NCI-H226 (cell line): ENCODE results near the gene NONO.
"Not testable (repeated sequence)": the region's sequence is repeated elsewhere in the genome, so short reads cannot be mapped to it uniquely, and the experiment has no call there.

Source experiments
- DNase-seq: peaks from one replicate; pipeline ENCODE4 v3.0.0-alpha.2; 2015

The NONO gene, protein sequence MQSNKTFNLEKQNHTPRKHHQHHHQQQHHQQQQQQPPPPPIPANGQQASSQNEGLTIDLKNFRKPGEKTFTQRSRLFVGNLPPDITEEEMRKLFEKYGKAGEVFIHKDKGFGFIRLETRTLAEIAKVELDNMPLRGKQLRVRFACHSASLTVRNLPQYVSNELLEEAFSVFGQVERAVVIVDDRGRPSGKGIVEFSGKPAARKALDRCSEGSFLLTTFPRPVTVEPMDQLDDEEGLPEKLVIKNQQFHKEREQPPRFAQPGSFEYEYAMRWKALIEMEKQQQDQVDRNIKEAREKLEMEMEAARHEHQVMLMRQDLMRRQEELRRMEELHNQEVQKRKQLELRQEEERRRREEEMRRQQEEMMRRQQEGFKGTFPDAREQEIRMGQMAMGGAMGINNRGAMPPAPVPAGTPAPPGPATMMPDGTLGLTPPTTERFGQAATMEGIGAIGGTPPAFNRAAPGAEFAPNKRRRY

DNA sequence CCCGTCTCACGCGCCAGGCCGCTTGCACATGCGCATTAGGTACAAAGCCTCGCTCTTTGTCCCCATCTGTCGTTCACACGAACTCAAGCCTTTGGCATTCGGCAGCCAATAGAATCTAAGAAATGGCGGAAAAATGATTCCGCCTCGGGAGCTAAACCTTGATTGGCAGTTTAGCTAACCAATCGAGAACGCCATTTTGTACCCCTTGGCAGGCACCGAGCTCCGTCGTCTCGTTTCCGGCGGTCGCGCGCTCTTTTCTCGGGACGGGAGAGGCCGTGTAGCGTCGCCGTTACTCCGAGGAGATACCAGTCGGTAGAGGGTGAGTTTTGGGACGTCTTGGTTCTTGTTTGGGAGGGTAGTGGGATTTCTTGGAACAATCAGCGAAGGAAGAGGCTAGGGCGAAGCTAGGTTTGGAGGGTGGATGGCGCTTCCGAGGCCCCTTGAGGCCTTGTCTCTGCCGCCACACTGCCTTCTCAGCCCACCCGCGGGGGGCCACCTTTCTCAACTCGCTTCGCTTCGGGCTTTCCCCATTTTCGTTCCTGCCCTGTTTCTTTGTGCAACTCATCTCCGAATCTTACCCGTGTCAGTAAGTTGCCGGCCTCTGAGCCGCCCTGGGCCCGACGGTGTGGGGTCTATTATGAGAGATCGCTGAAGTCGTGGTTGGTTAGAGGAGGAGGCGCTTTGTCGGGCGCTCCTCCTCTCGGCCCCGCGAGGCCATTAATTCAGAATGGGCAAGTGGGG lies at the start of gene NONO:
Gene NONO (plus strand): TSS at position 233 of the 741 bp plus-strand sequence. CDS start 7,003 bp downstream, outside the sequence.
- peak; percentile 97 for DNase-seq

DNA sequence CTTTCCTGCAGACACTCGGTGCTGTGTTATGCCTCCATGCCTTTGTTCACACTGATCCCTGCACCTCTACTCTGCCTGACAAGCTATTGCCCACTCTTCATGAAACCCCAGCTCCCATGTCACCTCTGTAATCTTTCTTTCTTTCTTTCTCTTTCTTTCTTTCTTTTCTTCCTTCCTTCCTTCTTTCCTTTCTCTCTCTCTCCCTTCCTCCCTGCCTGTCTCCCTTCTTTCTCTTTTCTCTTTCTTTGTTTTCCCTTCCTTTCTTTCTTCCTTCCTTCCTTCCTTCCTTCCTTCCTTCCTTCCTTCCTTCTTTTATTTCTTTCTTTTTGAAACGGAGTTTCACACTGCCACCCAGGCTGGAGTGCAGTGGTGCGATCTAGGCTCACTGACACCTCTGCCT lies 48.0 kb upstream of the NONO start:
- DNase-seq: no peak

DNA sequence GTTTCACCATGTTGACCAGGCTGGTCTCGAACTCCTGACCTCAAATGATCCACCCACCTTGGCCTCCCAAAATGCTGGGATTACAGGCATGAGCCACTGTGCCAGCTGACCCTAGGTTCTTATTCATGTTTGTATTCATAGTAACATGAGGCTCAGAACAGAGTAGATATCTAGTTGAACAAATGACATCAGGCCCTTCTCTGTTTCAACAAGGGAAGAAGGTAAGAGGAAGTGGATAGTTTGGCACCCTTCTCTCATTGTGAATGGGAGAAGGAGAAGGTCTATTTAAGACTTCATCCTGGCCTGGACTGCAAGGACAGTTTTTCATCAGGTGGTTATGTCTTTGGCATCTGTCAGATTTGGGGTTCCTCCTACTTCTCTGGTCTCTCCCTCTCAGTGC lies 46.6 kb upstream of the NONO start:
- DNase-seq: no peak

DNA sequence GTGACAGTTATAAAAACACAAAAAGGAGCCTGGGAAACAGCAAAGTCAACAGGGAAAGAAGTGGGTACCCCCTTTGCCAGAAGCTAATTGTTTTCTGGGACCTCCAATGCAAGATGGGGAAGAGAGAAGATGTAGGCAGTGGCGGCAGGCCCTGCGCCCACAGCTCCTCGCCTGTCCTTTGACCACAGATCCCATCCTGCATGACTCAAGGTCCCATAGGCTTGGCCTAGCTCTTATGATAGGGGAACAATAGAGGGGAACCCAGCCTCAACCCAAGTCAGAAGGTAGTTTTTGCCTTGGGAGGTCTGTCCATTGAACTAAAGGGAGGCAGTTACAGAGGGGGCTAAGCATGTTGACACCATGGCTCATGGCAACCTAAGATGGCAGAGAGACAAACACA lies 43.7 kb upstream of the NONO start:
- DNase-seq: no peak

DNA sequence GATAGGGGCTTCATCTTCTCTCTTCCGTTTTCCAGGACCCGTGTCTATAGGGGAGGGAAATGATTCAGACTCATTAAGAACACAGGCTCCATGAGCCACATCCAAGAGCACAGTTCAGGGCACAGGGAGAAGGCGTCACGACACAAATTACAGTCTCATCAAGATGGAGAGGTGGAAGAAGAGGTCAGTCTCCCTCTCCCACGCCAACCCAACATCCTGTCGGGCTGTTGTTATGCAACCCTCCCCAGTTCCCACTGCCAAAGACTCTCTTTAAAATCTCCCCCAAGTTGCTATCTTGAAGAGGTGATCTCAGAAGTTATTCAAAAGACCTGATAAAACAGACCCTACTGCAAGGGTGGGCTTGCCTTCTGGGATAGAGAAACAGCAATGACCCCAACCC lies 42.1 kb upstream of the NONO start:
- no peak for DNase-seq

DNA sequence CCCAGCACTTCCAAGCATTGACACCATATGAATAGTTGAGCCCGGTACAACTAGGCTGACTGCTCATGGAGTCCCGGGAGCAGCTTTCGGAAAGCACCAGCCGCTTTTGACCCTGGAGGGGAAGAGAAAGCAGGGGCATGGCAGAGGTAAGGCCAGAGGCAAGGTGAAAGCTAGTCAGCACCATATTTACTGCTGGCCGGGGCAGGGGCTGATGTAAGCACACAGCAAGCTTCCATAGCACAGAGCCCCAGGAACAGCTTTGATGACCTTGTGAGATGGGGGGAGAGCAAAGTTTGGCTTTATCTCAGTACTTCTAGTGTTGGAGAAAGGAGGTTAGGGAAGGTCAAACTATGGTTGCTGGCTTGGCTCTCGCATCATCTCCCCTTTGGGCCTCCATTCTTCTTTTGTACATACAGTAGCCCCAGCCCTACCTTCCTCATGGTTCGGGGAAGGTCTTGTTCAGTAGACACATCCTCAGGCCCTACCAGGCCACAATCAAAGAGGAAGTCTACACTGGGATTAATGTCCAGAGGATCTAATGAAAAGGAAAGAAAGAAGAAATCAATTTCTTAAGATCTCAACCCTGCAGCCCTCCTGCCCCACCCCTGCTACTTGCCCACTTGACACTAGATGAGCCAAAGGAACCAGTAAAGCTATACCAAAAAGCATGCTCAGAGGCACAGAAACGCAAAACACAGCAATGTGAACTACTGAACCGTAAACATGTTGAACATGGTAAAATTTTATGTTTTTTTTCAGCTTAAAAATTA lies 38.9 kb upstream of the NONO start:
- no peak for DNase-seq

DNA sequence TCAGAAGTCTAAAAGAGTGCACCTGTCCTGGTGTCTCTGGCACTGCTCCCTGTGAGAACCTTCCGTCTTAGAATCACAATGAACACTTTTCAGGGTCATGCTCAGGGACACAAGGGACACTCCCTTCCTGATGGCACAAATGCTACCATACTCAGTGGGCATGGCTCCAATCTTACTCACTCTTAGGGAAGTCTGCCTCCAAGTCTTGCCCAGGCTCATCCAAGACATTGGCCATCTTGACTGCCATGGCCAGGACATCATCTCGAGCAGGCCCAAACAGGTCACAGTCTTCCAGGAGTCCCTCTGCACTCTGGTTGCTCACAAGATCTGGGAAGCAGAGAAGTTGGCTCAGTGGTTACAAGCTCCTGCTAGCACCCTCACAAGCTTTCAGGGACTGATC lies 38.3 kb upstream of the NONO start:
- no peak for DNase-seq

DNA sequence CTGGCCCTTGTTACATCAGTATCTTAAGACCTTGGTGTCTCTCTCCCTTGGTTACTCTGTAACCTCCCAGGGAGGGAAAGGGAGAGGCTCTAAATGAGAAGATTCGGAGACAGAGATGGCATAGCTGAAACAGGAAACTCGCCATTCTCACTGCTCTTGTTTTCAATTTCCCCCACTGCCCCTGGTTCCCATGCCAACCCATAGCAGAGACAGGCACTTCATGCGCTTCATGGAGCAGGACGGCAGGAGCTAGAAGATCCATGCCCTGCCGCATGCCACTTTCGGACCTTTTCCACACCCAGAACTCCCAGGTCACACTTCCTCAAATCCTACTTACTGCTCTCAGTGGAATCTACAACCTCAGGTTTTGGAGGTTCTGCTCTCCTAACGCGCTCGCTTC lies 32.6 kb upstream of the NONO start:
- no peak for DNase-seq

DNA sequence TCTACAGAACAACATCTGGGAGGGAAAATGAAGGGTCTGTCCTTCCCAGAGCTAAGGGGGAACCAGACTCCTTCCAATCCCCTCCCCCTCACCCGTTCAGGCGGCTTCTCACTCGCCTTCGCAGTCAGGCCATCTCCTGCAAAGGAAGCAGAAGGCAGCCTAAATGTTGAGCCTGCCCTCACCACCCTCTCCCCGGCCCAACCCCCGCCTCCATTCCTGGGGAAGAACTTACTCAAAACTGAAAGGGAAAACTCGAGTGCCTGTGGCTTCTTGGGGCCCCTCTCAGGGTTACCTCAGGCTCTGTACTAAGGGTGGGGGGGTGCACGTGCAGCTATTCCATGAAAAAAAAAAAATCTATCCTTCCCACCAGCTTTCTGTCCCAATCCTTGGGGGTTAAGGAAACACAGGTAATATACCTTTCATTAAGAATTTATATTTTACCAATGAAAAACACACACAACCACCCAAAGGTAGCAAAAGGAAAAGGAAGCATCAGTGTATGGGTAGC lies 31.9 kb upstream of the NONO start:
- no peak for DNase-seq

DNA sequence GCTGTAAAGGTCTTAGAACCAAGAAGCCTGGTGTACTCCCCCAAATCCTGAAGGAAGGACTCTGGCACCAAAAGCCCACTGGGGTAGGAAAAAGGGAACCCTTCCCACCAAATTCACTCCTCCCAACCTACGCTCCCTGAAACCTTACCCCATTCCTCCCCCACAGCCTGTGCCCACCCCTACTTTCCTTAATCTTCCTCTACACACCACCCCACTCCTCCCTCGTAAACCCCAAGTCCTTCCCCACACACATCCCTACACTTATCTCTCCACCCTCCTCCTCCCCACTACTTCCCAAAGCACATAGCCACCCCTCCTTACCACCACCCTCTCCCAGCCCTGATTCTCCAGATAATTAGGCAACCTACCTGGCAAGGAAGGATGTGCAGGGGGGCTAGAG lies 31.2 kb upstream of the NONO start:
- DNase-seq: no peak

DNA sequence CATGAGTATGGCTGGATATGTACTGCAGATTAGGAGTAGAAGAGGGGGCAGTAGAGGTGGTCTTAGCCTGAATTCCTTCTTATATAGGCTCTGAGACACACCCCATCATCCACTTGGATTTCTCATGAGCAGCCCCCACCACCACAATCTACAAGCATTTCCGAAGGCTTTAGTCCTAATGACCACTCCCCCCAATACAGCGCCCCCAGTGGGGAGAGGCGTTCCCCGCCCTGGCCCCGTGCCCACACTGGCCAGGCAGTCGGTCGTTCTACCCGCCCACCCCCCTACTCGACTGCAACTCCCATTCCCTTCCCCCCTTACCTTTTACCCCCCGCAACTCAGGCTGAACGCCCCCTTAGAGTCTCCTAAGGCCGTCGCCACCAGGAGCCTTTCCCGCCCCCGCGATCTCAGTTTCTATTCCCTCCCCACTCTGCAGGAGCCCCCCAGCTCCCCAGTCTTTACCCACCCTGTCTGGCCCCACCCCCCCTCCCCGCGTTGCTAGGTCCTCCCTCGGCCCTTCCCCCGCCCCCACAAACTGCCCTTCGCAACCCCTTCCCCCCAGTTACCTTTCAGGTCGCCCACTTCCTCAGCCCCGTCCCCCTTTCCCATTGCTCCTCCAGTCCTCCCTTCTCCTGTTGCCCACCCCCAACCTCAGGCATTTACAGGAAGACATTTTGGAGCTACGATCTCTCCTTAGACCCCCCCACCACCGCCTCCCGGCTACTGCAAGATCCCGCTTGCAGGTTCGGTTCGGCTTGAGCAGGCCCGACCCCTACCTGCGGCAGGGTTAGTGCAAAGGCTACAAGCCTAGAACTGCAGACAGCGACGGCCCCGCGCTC lies 30.0 kb upstream of the NONO start:
- DNase-seq: no peak

DNA sequence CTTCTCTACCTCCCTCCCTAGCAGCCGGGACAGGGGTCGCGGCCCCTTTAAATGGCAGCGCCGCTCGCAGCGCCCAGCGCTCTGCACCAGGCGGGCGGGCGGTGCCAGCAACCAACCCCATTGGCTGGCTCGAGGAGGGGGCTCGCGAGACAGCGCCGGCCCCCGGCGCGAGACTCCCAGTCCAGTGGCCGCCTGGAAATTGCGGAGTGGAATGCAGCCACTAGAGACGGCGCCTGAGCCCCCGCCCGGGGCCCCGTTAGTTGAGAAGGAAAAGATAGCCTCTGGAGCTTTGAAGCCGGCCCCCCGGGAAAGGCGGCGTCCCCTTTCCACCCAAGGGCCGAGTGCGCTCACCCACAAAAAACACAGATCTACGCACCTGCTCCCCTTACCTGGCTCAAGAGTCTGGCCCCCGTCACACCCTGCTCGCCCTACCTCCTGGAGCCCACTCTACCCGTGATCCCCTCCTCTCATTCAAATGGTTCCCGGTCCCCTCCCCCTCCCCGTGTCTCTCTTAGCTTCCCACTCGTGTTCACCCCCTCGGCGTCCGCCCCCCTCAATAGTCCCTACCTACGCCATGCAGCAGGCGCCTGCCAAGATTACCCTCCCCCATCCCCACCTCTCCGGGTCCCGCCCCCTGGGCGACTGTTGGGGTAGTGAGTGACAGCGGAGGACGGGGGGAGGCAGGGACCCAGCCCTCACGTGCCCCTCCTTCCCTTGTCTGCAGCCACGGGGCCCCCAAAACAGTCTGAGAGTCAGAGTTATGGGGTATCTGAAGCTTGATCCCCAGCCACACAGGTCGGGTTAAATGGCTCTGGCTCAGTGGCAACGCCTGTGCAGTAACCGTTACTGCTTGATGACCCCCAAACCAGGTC lies 29.1 kb upstream of the NONO start, which contains the start of gene ZMYM3:
Gene ZMYM3 (minus strand): TSS at position 49 of the 872 bp plus-strand sequence. CDS start 885 bp downstream, outside the sequence.
- DNase-seq: peak; percentile 80

DNA sequence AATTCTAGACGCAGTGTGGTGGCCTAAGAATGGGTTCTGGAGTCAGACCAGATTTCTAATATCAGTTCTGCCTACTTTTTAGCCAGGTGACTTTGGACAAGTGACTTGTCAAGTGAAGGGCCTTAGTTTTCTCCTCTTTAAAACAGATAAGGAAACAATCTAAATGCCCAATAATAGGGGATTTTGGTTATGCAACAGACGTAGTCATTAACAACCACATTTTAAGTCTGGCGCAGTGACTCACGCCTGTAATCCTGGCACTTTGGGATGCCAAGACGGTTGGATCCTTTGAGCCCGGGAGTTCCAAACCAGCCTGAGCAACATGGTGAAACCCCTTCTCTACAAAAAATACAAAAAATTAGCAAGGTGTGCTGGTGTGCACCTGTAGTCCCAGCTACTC lies 27.4 kb upstream of the NONO start:
- DNase-seq: no peak

DNA sequence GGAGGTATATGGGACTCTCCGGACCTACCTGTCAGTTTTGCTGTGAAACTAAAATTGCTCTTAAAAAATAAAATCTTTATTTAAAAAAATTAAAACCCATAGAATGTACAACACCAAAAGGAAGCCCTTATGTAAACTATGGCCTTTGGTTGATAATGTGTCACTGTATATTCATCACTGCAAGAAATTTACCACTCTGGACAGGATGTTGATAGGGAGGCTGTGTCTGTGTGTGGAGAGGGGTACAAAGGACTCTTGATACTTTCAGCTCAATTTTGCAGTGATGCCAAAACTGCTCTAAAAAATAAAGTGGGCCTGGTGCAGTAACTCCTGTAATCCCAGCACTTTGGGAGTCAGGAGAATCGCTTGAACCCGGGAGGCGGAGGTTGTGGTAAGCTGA lies 26.6 kb upstream of the NONO start:
- no peak for DNase-seq

DNA sequence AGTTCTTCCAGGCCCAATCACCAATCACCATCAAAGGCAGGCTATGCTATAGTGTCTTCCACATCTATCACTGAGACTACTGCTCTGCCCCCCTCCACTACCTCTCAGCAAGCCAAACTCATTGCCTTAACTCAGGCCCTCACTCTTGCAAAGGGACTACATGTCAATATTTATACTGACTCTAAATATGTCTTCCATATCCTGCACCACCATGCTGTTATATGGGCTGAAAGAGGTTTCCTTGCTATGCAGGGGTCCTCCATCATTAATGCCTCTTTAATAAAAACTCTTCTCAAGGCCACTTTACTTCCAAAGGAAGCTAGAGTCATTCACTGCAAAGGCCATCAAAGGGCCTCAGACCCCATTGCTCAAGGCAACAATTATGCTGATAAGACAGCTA lies 14.8 kb upstream of the NONO start:
- not testable (repeated sequence) for DNase-seq

DNA sequence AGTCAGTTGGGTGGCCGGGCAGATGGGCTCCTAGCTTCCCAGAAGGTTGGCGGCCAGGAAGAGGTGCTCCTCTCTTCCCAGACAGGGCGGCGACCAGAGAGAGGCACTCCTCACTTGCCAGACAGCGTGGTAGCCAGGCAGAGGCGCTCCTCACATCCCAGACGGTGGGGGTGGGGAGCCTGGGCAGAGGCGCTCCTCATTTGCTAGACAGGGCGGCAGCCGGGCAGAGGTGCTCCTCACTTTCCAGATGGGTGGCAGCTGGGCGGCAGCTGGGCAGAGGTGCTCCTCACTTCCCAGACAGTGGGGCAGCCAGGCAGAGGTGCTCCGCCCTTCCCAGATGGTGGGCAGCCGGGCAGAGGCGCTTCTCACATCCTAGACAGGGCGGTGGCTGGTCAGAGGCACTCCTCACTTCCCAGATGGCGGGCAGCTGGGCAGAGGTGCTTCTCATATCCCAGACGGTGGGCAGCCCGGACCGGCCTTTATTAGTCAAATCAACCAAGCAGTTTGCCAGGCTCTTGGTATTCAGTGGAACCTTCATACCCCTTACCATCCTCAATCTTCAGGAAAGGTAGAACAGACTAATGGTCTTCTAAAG lies 13.5 kb upstream of the NONO start:
- no peak for DNase-seq

DNA sequence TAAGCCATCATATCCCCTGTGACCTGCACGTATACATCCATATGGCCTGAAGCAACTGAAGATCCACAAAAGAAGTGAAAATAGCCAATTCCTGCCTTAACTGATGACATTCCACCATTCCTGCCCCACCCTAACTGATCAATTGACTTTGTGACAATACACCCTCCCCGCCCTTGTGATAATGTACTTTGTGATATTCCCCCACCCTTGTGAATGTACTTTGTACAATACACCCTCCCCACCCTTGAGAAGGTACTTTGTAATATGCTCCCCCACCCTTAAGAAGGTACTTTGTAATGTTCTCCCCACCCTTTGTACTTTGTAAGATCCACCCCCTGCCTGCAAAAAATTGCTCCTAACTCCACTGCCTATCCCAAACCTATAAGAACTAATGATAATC lies 11.1 kb upstream of the NONO start:
- not testable (repeated sequence) for DNase-seq

DNA sequence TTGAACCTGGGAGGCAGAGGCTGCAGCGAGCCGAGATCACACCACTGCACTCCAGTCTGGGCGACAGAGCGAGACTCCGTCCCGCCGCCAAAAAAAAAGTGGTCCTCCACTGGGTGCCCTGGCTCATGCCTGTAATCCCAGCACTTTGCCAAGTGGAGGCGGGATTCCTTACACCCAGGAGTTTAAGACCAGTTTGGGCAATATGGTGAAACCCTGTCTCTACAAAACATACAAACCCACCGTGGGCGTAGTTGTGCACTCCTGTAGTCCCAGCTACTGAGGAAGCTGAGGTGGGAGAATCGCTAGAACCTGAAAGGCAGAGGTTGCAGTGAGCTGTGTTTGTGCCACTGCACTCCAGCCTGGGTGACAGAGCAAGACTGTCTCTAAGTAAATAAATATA lies 2.1 kb upstream of the NONO start:
- not testable (repeated sequence) for DNase-seq

DNA sequence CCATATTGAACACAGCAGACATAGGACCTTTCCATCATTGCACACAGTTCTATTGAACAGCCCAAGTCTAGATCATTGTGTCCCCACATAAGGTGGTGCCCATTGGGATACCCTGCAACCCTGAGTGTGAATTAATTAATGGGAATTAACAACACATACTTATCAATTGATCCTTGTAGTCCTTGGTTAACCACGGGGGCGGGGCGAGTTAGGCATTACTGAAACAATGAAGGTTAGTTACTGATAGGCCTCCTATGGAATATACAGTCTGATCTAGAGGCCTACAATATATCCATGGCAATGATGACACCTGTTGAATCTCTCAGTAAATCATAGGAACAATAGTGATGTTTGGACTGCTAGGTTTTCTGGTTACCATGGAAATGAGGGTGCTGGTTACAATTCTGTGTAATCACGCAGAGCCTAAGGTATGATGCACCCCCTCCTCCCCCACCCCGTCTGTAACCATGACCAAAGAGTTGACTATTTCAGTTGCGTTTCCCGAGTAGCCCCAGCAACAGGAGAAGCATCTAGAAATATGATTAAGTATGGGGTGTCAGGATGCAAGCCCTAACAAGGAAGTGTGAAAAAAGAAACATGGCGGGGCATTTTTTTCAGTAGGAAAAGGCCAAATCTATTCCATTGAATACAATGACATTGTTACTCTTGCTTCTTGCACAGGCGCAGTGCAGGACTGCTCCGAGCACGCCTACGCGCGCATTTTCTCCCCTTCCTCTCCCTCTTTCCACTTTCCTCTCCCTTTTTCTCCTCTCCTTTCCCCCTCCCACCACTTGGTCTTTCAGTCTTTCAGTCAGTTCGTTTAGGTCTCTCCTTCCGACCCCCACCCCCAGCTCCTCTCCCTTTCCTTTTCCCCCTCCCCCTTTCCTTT lies 677 bp upstream of the NONO start:
- peak; percentile 38 for DNase-seq

DNA sequence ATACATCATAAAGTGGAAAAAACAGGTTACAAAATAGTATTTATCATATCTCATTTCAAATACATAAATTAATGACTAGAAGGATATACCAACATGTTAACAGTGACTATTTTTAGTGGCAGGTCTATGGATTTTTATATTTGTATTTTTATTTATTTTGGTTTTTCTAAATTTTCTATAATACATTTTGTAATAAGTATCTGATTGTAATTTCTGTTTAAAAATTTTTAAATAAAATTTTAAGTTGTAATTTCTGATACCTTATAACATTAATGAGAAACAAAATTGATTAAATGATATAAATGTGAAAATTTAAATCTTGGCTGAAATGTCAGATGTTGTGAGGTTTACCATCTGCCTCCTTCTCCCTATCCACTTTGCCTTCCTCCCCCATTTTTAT lies 2.5 kb downstream of the NONO start:
- DNase-seq: no peak
